AG10803 (cell line): Measurements from ENCODE around the gene DPYSL3.

Experiments
- DNase-seq: peaks from one replicate; pipeline ENCODE4 v3.0.0; 2010; ENCODE audit warnings: low read depth
- H3K4me3 ChIP-seq: 2 replicates; pipeline ENCODE4 v1.5.1; 2011; ENCODE audit warnings: mild to moderate bottlenecking, low read length, control low read depth
- TF ChIP-seq, protein P1 (sequence below): conservative IDR thresholded peaks from 2 replicates; pipeline ENCODE4 v1.5.1; 2011; ENCODE audit warnings: mild to moderate bottlenecking, low read length, control low read depth, inconsistent platforms

Gene DPYSL3

GRCh38 chr5:147412561-147412960 is 97.3 kb downstream of the DPYSL3 start:
- TF ChIP-seq, protein P1, sequence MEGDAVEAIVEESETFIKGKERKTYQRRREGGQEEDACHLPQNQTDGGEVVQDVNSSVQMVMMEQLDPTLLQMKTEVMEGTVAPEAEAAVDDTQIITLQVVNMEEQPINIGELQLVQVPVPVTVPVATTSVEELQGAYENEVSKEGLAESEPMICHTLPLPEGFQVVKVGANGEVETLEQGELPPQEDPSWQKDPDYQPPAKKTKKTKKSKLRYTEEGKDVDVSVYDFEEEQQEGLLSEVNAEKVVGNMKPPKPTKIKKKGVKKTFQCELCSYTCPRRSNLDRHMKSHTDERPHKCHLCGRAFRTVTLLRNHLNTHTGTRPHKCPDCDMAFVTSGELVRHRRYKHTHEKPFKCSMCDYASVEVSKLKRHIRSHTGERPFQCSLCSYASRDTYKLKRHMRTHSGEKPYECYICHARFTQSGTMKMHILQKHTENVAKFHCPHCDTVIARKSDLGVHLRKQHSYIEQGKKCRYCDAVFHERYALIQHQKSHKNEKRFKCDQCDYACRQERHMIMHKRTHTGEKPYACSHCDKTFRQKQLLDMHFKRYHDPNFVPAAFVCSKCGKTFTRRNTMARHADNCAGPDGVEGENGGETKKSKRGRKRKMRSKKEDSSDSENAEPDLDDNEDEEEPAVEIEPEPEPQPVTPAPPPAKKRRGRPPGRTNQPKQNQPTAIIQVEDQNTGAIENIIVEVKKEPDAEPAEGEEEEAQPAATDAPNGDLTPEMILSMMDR = no peak
- no peak for DNase-seq
- no peak overlapping the region for H3K4me3 ChIP-seq

DNA sequence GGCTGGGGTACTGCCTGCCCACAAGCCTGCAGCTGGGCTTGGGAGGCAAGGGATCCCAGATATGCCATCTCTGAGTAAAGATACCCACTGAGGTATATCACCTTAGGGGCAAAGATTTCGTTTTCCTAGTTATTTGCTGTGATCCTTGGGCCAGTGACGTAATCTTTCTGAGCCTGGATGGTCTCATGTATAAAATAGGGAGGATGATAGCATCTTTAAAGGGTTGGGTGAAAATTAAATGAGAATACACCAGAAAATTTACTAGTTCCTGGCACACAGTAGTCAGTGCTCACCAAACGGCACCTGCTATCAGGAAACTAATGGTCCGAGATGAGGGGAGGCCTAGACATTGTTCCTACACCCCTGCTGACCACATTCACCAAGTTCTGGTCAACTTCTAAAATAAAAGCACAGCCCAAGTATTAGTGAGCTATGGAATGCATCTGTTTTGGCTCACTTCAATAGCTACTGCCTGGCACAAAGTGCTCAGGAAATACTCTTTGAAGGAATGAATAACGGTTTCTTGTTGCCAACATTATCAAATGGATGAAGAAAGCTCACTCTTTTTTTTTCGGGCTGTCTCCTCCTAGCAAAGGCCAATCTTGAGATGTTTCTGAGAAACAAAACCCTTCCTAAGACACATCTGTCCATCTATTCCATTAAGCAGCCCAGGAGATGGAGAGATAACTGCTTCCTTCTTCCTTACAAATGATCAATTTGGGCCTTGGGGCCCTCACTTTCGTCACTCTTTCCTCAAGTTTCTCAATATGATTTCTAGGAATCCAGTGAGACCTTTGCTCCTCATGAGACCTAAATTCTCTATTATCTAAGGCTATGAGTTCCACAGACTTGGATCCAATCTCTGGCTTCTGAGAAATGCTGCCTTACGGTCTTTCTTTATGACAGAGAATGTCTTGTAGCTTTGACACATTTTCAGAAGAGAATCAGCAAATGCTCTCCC is 98.2 kb downstream of the DPYSL3 start:
- no peak for DNase-seq
- no peak overlapping the region for H3K4me3 ChIP-seq
- TF ChIP-seq, protein P1 = no peak

DNA sequence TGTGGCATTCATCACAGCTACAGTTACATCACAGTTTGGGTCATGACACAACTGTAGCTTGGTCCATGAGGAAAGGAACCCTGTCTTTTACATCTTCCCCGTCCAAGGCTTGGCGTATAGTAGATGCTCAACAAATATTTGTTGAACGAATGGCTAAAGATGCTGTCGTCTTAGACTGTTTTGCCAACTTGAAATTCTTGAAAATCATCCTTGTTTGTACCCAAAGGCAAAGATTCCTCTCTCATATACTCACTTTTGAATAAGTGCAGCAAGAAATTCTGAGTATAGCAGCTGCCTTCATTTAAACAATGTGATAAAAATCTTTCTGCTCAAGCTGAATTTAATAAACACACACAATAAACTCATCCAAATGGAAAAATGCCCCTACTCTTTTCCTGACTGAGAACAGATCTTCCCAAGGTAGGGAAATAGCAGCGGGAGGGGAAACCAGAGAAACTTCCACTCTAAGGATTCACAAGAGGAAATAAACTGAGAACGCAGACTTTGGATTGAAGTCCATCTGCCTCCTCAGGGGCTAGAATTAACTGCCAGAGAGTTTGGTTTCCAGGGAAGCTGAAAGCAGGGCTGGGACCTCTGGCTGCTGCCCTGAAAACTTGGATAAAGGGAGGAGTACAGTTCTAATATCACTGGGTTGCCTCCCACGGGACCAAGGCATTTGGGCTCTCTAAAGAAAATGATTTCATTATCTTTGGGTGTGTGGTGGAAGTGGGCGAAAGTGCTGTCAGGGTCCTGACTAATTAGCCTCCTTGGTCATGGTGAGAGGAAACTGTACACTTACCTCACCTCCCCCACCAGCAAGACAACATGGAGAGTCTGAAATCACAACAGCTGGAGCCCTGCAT is 99.1 kb downstream of the DPYSL3 start:
- no peak for DNase-seq
- TF ChIP-seq, protein P1 = no peak
- no peak overlapping the region for H3K4me3 ChIP-seq

DNA sequence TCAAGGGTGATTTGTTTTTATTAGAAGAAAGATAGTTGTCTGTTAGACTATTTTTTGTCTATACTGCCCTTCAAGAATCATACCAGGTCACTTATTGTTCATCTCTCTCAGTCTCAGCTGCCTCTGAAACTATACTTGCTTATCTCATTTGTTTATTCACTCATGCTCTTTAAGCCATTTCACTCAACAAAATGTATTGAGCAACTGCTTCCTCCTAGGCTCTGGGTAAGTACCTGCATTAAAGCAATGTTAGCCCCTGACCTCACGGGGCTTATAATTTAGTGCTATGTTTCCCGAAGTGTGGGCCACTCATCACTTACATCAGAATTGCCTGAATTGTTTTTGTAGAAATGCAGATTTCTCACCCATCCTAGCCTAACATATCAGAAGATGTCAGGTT is 100.9 kb downstream of the DPYSL3 start:
- TF ChIP-seq, protein P1 = no peak
- no peak for DNase-seq
- no peak overlapping the region for H3K4me3 ChIP-seq

DNA sequence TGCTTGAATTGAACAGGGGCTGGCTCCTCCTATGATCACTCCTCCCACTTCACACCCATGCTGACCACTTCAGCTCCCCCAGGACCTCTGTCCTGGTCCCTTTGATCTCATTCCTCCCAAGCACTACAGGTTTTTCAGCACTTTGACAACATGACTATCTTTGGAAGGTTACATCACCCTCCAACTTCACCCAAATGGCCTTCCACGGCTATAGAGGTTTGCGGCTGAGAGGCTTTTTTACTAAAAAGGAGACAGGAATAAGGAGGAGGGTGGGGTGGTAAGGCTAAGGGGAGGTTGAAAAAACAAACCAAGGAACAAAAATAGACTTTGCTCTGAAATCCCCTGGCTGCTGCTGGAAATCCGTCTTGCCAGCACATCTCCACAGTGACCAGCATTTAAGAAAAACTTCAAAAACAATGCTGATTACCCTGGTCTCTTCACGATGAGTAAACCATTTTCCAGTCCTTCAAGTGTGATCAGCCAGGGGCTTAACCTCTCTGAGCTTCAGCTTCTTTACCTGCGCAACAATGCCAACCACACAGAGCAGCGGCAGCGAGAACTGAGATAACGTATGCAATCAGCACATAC is 102.7 kb downstream of the DPYSL3 start:
- DNase-seq = peak; percentile 56
- TF ChIP-seq, protein P1 = no peak
- no peak overlapping the region for H3K4me3 ChIP-seq

DNA sequence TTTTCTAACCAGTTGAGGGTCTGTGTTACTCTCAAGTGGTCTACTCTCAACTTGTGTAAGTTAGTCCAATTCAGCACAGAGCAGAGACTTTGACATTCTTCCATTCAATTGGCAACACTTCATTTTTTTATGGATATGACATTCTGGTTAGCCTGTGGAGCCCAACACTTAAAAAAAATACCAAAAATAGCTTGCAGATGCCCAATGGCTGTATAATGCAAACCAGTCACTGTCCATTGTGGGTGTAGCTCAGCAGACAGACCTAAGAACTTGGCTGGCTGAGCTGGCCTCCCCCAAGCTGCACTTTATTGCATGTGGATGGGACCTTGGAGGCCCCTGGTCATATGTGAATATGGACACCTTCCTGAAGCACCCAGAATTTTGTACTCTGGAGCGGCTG is 103.2 kb downstream of the DPYSL3 start:
- TF ChIP-seq, protein P1 = no peak
- H3K4me3 ChIP-seq = no peak overlapping the region
- peak; percentile 51 for DNase-seq
